Body of pancreas (tissue), 4 donors: ENCODE results near the gene COL15A1.

Experiments
- POLR2A ChIP-seq, 3 donors: fragments of 450-650 bp; IDR thresholded peaks; one replicate each; pipeline ENCODE4 v1.6.1; 2016; ENCODE audit warnings: antibody characterized with exemption in 3 of 3, mild to moderate bottlenecking in 2 of 3
- TF ChIP-seq, protein P1 (sequence below), 7 experiments: fragments of 450-650 bp in 4 of 7; fragments of 200-600 bp in 3 of 7; sonication (generic) in 3 of 7; IDR thresholded peaks; one replicate each; pipeline ENCODE4 v1.5.1; 2016 to 2019; ENCODE audit warnings: antibody characterized with exemption in 7 of 7

- TF ChIP-seq, protein P1, sequence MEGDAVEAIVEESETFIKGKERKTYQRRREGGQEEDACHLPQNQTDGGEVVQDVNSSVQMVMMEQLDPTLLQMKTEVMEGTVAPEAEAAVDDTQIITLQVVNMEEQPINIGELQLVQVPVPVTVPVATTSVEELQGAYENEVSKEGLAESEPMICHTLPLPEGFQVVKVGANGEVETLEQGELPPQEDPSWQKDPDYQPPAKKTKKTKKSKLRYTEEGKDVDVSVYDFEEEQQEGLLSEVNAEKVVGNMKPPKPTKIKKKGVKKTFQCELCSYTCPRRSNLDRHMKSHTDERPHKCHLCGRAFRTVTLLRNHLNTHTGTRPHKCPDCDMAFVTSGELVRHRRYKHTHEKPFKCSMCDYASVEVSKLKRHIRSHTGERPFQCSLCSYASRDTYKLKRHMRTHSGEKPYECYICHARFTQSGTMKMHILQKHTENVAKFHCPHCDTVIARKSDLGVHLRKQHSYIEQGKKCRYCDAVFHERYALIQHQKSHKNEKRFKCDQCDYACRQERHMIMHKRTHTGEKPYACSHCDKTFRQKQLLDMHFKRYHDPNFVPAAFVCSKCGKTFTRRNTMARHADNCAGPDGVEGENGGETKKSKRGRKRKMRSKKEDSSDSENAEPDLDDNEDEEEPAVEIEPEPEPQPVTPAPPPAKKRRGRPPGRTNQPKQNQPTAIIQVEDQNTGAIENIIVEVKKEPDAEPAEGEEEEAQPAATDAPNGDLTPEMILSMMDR (IDR thresholded peaks at IDR 0.05) = no peak
- TF ChIP-seq POLR2A (IDR thresholded peaks at IDR 0.05) = no peak
Observed at GRCh38 chr9:99039505-99040182, 95.9 kb downstream of the COL15A1 start.
